ENCODE results near the gene DISC1. TPM values are rescaled to one million over a fixed set of nuclear protein-coding genes. Genes with fewer than 3 reads are reported as not detected.

DISC1 gene
- total and polyA plus RNA-seq, 8 donors, result 0.42 to 6.6 (median 1.5) TPM

- 91 to 92% methylated on average over 5 of the region's 5 CpGs for WGBS, 2 donors
- FAIRE-seq, result no peak
These were observed 229.3 kb downstream of the DISC1 start for GRCh38 chr1:231855926-231856325.

DNA sequence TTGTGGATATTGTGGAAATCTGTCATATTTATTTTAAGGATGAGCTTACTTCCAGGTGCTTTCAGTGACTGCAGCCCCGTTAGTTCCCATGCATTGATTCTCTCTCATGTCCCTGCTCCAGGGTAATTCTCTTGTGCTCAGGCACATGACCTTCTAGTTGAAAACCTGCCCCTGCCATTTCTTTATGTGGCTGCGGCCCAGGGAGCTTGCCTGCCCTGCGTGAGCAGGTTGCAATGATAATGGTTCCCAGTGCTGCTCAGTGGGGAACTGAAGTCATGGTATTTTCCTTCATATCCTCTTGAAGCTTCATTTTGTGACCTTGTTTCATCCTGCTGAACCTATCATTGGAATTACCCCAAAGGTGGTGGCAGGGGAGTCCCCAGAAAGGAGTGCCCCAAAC, 229.8 kb downstream of the DISC1 start:
- no peak for TF ChIP-seq CTCF (IDR thresholded peaks at IDR 0.05)
- Histone ChIP-seq H3K4me3 (no peak overlapping the region), H3K27me3 (no peaks in the 10 kb centered on the region), H3K36me3 (no peaks in the 10 kb centered on the region), H3K27ac (no peak overlapping the region), H3K4me1 (peaks cover 0 to 6% (median 4%) of the 10 kb centered on the region in 3 donors), H3K9me3 (no peaks in the 10 kb centered on the region)
- intact Hi-C loops (cut with DNase I), result no loop called here
- no peak for DNase-seq
- WGBS, 2 donors, result 61 to 63% methylated on average over 3 of the region's 3 CpGs
- no peak for FAIRE-seq
- peak in 1 of 4 donors; percentile 60 for ATAC-seq

More at GRCh38 chr1:231855926-231856325, 229.3 kb downstream of the DISC1 start:
- ATAC-seq, result no peak
- no peak overlapping the region for H3K27ac ChIP-seq
- DNase-seq, result no peak
- TF ChIP-seq CTCF (IDR thresholded peaks at IDR 0.05), result no peak
- no peak overlapping the region for H3K4me3 ChIP-seq
- peaks cover 0 to 6% (median 4%) of the 10 kb centered on the region in 3 donors for H3K4me1 ChIP-seq
- intact Hi-C loops (cut with DNase I), result no loop called here
- H3K36me3 ChIP-seq, result no peaks in the 10 kb centered on the region
- H3K27me3 ChIP-seq, result no peaks in the 10 kb centered on the region
- no peaks in the 10 kb centered on the region for H3K9me3 ChIP-seq

- peaks cover 0 to 6% (median 4%) of the 10 kb centered on the region in 3 donors for H3K4me1 ChIP-seq
- H3K36me3 ChIP-seq, result no peaks in the 10 kb centered on the region
- no peaks in the 10 kb centered on the region for H3K27me3 ChIP-seq
- TF ChIP-seq CTCF (IDR thresholded peaks at IDR 0.05), result no peak
- DNase-seq (peak in 3 of 6 donors; percentile 18 to 76 (median 18)), ATAC-seq (peak in 3 of 4 donors; percentile 59 to 89 (median 74)), FAIRE-seq (no peak)
- peak overlapping the region in 1 of 4 donors; percentile 37 for H3K27ac ChIP-seq
- H3K9me3 ChIP-seq, result no peaks in the 10 kb centered on the region
- no peak overlapping the region for H3K4me3 ChIP-seq
- WGBS, 2 donors, result 72 to 75% methylated on average over 4 of the region's 4 CpGs
- intact Hi-C loops (cut with DNase I), result no loop called here
These were observed 230.3 kb downstream of the DISC1 start for GRCh38 chr1:231856894-231857293.

GRCh38 chr1:231857609-231858135, 231.1 kb downstream of the DISC1 start:
- H3K27me3 ChIP-seq, result no peaks in the 10 kb centered on the region
- peaks cover 0 to 6% (median 4%) of the 10 kb centered on the region in 3 donors for H3K4me1 ChIP-seq
- DNase-seq (no peak), ATAC-seq (peak in 1 of 4 donors; percentile 22), FAIRE-seq (no peak)
- WGBS, 2 donors, result 85 to 93% methylated on average over 8 of the region's 8 CpGs
- no peaks in the 10 kb centered on the region for H3K36me3 ChIP-seq
- intact Hi-C loops (cut with DNase I), result no loop called here
- peak overlapping the region in 1 of 4 donors; percentile 37 for H3K27ac ChIP-seq
- H3K9me3 ChIP-seq, result no peaks in the 10 kb centered on the region
- H3K4me3 ChIP-seq, result no peak overlapping the region
- TF ChIP-seq CTCF (IDR thresholded peaks at IDR 0.05), result no peak
